Amygdala (tissue), 56 donors: ENCODE measurements around the gene OR4A15.

Experiments used
- DNase-seq, 56 donors: peaks; one replicate each; lab custom pipeline; 2025; lab: John Stamatoyannopoulos, UW

The OR4A15 gene

DNA sequence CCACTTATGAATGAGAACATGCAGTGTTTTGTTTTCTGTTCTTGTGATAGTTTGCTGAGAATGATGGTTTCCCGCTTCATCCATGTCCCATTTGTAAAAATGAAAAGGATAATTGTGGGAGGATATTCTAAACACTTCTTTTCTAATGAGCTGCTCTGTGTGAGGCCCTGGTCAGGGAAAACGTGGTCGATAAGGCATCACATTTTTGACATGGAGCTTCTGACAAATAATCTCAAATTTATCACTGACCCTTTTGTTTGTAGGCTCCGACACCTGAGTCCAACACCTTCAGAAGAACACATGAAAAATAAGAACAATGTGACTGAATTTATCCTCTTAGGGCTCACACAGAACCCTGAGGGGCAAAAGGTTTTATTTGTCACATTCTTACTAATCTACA is at the start of gene OR4A15:
Gene OR4A15, plus strand, starts transcription at position 301 of the 400 bp plus-strand sequence. Its CDS starts 0 bp downstream, at position 301.
- DNase-seq = no peak

GRCh38 chr11:55324500-55324899 is 43.3 kb upstream of the OR4A15 start:
- DNase-seq = no peak

DNA sequence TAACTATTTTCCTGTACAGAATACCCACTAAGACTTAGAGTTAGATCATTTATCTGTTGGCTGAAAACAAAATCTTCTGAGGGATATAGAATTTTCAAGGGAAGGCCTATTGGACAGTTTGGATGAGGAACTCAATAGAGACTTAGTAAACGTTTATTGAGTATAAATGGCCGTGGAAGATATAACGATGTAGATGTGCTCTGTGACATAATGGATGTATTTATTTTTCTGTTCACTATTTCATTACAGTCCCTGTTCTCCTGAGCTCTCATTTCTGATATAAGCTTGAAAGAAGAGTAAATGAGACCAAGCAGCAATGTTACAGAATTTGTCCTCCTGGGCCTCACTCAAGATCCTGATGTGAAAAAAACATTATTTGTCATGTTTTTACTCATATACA is 24.9 kb upstream of the OR4A15 start, which contains the start of gene OR4A16:
Gene OR4A16, plus strand, starts transcription at position 301 of the 400 bp plus-strand sequence. Its CDS starts 0 bp downstream, at position 301.
- DNase-seq = no peak

GRCh38 chr11:55345306-55345705 is 22.5 kb upstream of the OR4A15 start:
- DNase-seq = no peak

- DNase-seq = no peak
Measured at GRCh38 chr11:55349032-55349431, 18.7 kb upstream of the OR4A15 start.

GRCh38 chr11:55357560-55358184 is 10.1 kb upstream of the OR4A15 start:
- DNase-seq = no peak

DNA sequence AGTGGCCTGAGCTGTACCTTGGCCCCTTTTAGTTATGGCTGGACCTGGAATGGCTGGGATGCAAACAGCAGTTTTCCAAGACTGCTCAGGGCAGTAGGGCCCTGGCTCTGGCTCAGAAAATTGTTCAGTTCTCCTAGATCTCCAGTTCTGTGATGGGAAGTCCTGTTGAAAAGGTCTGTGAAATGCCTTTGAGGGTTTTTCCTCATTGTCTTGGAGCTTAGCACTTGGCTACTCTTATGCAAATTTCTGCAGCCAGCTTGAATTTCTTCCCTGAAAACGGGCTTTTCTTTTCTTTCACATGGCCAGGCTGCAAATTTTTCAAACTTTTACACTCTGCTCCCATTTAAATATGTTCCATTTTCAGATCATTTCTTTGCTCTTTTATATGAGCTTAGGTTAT is 33.2 kb downstream of the OR4A15 start:
- no peak for DNase-seq
